CD4-positive, alpha-beta T cell (primary cell): Measurements from ENCODE around the gene LRGUK. TPM values are rescaled to one million over a fixed set of nuclear protein-coding genes. Genes with fewer than 3 reads are reported as not detected.
A peak's percentile ranks its signal among the peaks of the same experiment; 100 is the strongest.

ENCODE experiments used
- ATAC-seq: fragments of 200-7000 bp; cut with Tn5 transposase; one replicate; pipeline ENCODE4 v1.10.0; 2022; ENCODE audit warnings: mild to moderate bottlenecking; ENCODE audit not compliant: poor library complexity
- CTCF ChIA-PET: fragments of 350-600 bp; sonication (Branson Sonifier 250); formaldehyde crosslinking; loops from one replicate; lab custom pipeline; 2021; ENCODE audit warnings: antibody characterized with exemption, inconsistent platforms; lab: Charles Lee
- POLR2A ChIA-PET: fragments of 350-600 bp; sonication (Branson Sonifier 250); formaldehyde crosslinking; loops from one replicate; lab custom pipeline; 2021; ENCODE audit warnings: antibody characterized with exemption, inconsistent platforms; lab: Charles Lee
- DNase-seq, 14 experiments: peaks; one replicate each; pipeline ENCODE4 v3.0.0-alpha.2; 2013 to 2020; ENCODE audit warnings: mixed read lengths in 2 of 14
- H3K27ac ChIP-seq, 2 donors: one replicate each; pipeline versions ENCODE4 v1.5.1 to v1.7.0; 2013; ENCODE audit warnings: low read length in 2 of 2, low read depth in 1 of 2, mild to moderate bottlenecking in 1 of 2
- H3K27me3 ChIP-seq, 2 experiments: 1 replicate in 1 of 2; 2 replicates in 1 of 2; pipeline versions ENCODE4 v1.6.1 to v1.7.0; 2013; ENCODE audit warnings: low read length in 2 of 2, control low read depth in 1 of 2, mild to moderate bottlenecking in 1 of 2, moderate library complexity in 1 of 2; ENCODE audit not compliant: insufficient read depth in 2 of 2, control insufficient read depth in 1 of 2
- H3K36me3 ChIP-seq: one replicate; pipeline ENCODE4 v1.6.1; 2013; ENCODE audit warnings: low read length, control low read depth; ENCODE audit not compliant: insufficient read depth
- H3K4me1 ChIP-seq: one replicate; pipeline ENCODE4 v1.6.1; 2013; ENCODE audit warnings: low read length, control low read depth; ENCODE audit not compliant: insufficient read depth
- H3K4me3 ChIP-seq: one replicate; pipeline ENCODE4 v1.5.1; 2013; ENCODE audit warnings: mild to moderate bottlenecking, low read length, moderate library complexity
- H3K9me3 ChIP-seq, 2 experiments: 1 replicate in 1 of 2; 2 replicates in 1 of 2; pipeline versions ENCODE4 v1.6.1 to v1.7.0; 2013; ENCODE audit warnings: low read length in 2 of 2, mild to moderate bottlenecking in 2 of 2, control low read depth in 1 of 2, moderate library complexity in 1 of 2; ENCODE audit not compliant: control insufficient read depth in 1 of 2, insufficient read depth in 1 of 2
- H3K27ac Mint-ChIP-seq: one replicate; pipeline ENCODE4 v1.8.0; 2020; ENCODE audit warnings: mixed read lengths
- H3K27me3 Mint-ChIP-seq: one replicate; pipeline ENCODE4 v1.8.0; 2021; ENCODE audit warnings: mixed read lengths
- H3K36me3 Mint-ChIP-seq: one replicate; pipeline ENCODE4 v1.8.0; 2021; ENCODE audit warnings: low read depth, mixed read lengths
- H3K4me1 Mint-ChIP-seq: one replicate; pipeline ENCODE4 v1.8.0; 2021; ENCODE audit warnings: low read depth, mixed read lengths
- H3K4me3 Mint-ChIP-seq: one replicate; pipeline ENCODE4 v1.8.0; 2020; ENCODE audit warnings: mild to moderate bottlenecking, mixed read lengths
- H3K9me3 Mint-ChIP-seq: one replicate; pipeline ENCODE4 v1.8.0; 2020; ENCODE audit warnings: mixed read lengths
- CTCF ChIP-seq: fragments of 200-600 bp; IDR thresholded peaks from one replicate; pipeline ENCODE4 v1.8.0; 2022; ENCODE audit warnings: antibody characterized with exemption, mild to moderate bottlenecking
- intact Hi-C, 2 experiments: fragments of 100-400 bp; cut with DNase I in 1 of 2; cut with micrococcal nuclease in 1 of 2; formaldehyde crosslinking; loops; one replicate each; pipeline versions ENCODE4 v1.15.1 to v1.9.0; 2023 to 2025; cut with DNase I, micrococcal nuclease
- total RNA-seq, 174 experiments: library from RNA in 2 of 174; stranded (reverse) in 2 of 174; gene quantifications; one replicate each; pipeline ENCODE4 v1.2.3 and lab custom pipeline; 2021 to 2026

Gene LRGUK
- total RNA-seq, 2 experiments from 2014 or later = 0.20 to 0.27 TPM

GRCh38 chr7:134081695-134082094 is 45.4 kb upstream of the LRGUK start:
- DNase-seq (no peak), ATAC-seq (no peak)
- intact Hi-C loops = no loop called here
- POLR2A ChIA-PET = no interaction called here
- no peak overlapping the region for H3K4me3 Mint-ChIP-seq
- CTCF ChIA-PET = no interaction called here
- no peak overlapping the region for H3K27ac ChIP-seq
- H3K4me1 Mint-ChIP-seq = no peaks in the 10 kb centered on the region
- H3K27me3 Mint-ChIP-seq = no peaks in the 10 kb centered on the region
- TF ChIP-seq CTCF = no peak
- H3K27ac Mint-ChIP-seq = no peak overlapping the region
- no peaks in the 10 kb centered on the region for H3K9me3 Mint-ChIP-seq
- no peaks in the 10 kb centered on the region for H3K9me3 ChIP-seq
- no peaks in the 10 kb centered on the region for H3K36me3 Mint-ChIP-seq
- H3K27me3 ChIP-seq = no peaks in the 10 kb centered on the region
- no peaks in the 10 kb centered on the region for H3K36me3 ChIP-seq
- H3K4me3 ChIP-seq = no peak overlapping the region
- no peaks in the 10 kb centered on the region for H3K4me1 ChIP-seq

GRCh38 chr7:134083766-134084487 is 43.2 kb upstream of the LRGUK start:
- no peak for ATAC-seq
- H3K27ac ChIP-seq = no peak overlapping the region

GRCh38 chr7:134084488-134085144 is 42.5 kb upstream of the LRGUK start:
- H3K4me3 Mint-ChIP-seq = no peak overlapping the region
- H3K4me1 ChIP-seq = no peaks in the 10 kb centered on the region
- no peak overlapping the region for H3K27ac ChIP-seq
- peak in 3 of 14 experiments; percentile 9 to 42 (median 34) for DNase-seq
- no peak overlapping the region for H3K4me3 ChIP-seq
- no peak for TF ChIP-seq CTCF
- CTCF ChIA-PET = no interaction called here
- peaks cover 0 to 14% of the 10 kb centered on the region in 2 experiments for H3K9me3 ChIP-seq
- intact Hi-C loops = no loop called here
- H3K36me3 Mint-ChIP-seq = peaks cover 6% of the 10 kb centered on the region
- H3K36me3 ChIP-seq = no peaks in the 10 kb centered on the region
- ATAC-seq = no peak
- no peaks in the 10 kb centered on the region for H3K4me1 Mint-ChIP-seq
- H3K9me3 Mint-ChIP-seq = peaks cover 7% of the 10 kb centered on the region
- no peak overlapping the region for H3K27ac Mint-ChIP-seq
- H3K27me3 Mint-ChIP-seq = no peaks in the 10 kb centered on the region
- no peaks in the 10 kb centered on the region for H3K27me3 ChIP-seq
- POLR2A ChIA-PET = no interaction called here

More at GRCh38 chr7:134083766-134084487, 43.2 kb upstream of the LRGUK start:
- Histone ChIP-seq H3K4me1 (no peaks in the 10 kb centered on the region), H3K9me3 (peaks cover 0 to 7% of the 10 kb centered on the region in 2 experiments), H3K36me3 (no peaks in the 10 kb centered on the region), H3K4me3 (no peak overlapping the region), H3K27me3 (no peaks in the 10 kb centered on the region)
- Mint-ChIP-seq H3K27me3 (no peaks in the 10 kb centered on the region), H3K4me1 (no peaks in the 10 kb centered on the region), H3K27ac (no peak overlapping the region), H3K36me3 (no peaks in the 10 kb centered on the region), H3K4me3 (no peak overlapping the region), H3K9me3 (no peaks in the 10 kb centered on the region)
- no peak for TF ChIP-seq CTCF
- ChIA-PET CTCF (no interaction called here), POLR2A (no interaction called here)
- DNase-seq = no peak
- intact Hi-C loops = no loop called here
